HG03378 (cell line): ENCODE measurements around the gene SPRED2.

Source experiments
- ATAC-seq: cut with Tn5 transposase; IDR thresholded peaks from one replicate; pipeline ENCODE4 v1.9.1; 2021; ENCODE audit warnings: mild to moderate bottlenecking, moderate library complexity; ENCODE audit not compliant: unreplicated experiment

The SPRED2 gene

DNA sequence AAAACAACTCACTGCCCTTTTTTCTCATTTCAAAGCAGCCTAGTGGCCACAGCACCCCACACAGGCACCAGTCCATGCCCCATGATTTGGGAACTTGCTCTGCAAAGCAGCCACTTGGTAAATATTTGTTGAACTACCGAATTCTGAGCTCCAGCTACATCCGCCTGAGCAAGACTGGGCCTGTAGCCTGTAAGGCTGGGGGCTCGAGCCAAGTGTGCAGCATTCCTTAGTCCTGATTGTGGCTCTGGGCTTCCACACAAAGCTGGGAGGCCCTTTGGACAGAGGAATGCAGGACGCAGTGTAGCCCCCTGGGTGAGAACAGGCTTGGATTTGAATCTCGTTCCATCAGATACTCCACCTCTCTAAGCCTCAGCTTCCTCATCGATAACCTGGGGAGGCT, 116.3 kb downstream of the SPRED2 start:
- no peak for ATAC-seq

- ATAC-seq: no peak
Observed at GRCh38 chr2:65314801-65315441, 117.5 kb downstream of the SPRED2 start.

DNA sequence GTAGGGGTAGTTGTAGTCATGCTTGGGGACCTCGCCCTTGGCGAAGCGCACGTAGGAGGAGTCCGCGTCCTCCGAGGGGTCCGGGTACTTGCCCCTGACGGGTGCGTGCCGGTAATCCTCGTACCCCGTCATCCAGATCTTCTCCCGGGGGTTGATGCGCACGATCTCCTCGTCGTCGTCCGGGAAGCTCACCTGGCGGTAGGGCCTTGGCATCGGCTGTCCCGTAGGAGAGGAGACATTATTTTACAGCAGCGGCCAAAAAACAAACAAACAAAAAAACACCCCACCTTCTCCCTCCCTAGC, 118.5 kb downstream of the SPRED2 start:
- no peak for ATAC-seq

DNA sequence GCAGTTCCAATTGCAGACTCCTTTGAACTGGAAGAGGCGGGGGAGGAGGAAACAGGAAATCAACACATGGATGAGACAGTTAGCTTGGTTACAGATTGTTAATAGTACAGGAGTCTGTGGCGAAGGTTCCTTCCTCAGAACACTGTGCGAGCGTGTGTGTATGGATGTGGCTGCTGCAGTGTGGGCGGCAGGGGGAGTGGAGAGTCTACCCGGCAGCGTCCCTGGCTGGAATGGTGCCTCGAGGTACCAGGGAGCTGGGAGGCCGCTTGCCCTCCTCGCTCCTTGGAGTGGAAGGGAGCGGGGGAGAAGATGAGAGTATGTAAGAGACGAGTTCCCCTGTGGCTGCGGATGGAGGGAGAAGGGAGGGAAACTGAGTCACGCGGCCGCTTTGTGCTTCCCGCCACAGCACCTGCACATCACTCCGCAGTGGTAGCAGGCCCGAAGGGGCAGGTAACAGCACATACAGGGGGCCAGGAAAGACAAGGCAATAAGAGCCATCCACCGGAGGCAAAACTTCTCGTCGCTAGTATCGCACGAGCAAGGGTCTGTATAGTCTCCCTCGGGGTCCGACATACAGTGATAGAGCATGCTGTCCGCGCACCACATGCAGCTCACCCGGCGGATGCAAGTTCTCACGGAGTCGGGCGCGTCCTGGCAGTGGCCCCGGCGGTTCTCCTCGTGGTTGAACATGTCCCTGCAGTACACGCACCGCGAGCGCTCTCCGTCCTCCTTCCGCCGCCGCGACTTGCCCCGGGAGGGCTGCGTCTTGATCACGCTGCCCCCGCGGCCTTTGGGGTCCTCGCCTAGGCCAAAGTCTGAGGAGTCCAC, 119.1 kb downstream of the SPRED2 start:
- no peak for ATAC-seq

GRCh38 chr2:65311596-65311995, 120.8 kb downstream of the SPRED2 start:
- no peak for ATAC-seq

GRCh38 chr2:65311049-65311448, 121.3 kb downstream of the SPRED2 start:
- ATAC-seq: no peak

- no peak for ATAC-seq
Observed at GRCh38 chr2:65309699-65310098, 122.7 kb downstream of the SPRED2 start.

DNA sequence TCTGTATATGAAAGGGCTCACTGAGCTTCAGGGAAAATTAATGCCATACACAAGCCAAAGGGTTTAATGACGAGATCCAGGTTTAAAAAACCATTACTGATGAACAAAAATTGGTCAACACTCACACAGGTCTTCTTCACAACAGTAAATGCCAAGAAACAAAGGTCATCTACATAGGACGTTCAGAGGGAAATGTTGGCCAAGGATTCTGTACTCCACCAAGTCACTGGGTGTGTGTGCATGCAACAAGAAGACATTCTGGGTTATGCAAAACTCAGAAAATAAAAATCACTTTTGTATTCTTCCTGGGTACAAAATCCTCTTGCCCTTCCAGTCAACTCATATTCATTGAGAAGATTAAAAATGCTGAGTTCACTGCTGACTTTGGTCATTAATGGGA, 126.5 kb downstream of the SPRED2 start:
- ATAC-seq: no peak

DNA sequence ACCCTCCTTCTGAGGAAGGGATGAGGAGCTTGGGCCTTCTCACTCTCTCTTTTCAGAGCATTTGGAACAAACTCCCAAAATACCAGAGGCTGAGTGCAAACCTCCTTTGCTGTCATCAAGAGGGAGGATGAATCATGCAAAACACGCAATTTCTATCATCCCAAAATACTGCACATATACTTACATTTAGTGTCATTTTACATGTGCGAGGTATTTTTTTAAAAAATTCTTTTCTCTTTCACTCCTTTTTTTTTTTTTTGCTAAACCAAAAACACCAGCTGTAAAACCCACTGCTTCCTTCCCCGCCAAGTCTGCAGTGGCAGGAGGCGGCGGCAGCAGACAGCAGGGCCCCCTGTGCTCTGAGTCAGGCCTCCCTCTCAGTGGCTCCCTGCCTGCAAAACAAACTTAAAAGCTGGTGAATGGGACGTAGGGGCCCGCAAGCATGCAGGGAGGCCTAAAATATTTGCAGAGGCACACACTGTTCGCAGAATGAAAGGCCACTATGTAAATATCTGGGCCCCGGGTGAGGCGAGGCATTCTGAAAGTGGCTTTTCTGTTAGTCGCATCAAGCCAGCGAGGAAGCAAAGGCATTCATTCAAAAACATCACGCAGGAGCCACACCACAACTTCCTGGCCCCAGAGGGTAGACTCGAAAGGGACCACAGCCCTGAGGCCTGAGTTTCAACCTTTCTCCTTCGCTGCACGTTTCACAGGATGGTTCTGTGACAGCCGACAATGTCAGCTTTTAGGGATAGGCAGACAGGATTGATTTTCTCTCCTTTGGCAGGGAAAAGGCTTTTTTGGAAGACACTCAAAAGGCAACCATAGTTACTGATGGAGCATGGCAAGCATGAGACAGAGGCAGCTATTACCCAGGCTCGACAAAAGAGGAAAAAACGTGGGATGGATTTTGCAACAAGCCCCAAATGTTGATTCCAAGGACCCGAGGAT, 131.4 kb downstream of the SPRED2 start:
- peak; percentile 91 for ATAC-seq

DNA sequence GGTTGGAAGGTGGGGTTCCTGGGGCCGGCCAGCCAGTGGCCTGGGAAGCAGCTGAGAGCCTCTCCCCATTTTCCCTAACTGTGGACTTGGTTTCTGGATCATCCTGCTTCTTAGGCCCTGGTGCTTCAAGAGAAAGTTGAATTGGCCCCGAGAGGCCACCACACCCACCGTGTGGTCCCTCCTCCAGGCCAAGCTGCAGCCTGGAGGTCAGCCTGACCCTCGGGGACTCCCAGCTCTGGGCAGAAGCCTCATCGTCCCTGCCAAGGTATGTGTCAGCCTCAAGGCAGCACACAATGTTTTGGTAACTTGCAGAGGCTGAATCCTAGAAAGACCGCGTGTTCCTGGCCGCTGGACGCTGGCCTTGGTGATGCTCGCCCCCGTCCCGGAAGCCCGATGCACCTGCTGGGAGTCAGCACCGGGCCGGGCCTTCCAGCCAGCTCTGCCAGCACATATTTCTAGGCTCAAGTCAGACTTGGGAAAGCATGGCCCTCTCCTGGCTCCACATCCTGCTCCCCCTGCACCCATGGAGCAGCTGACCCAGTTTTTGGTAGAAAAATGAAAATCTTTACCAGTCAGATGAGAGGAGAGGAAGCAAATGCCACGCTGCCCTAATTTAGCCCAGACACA, 132.2 kb downstream of the SPRED2 start:
- no peak for ATAC-seq

DNA sequence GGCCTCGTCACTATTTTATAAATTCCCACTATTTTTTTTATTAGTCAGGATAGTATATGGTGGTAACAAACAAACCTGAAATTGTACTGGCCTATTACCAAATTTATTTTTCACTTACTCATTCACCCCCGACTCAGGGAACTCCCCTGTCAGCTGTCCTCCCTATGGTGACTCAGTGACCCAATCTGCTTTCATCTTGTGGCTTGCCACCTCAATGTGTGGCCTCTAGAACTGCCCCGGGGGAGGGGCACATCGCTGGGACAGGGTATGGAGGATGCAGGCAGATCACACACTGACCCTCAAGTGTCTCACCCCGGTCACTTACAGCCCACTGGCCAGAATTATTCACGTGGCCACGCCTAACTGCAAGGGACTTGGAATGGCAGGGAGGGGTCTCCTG, 133.2 kb downstream of the SPRED2 start:
- ATAC-seq: no peak

- no peak for ATAC-seq
Observed at GRCh38 chr2:65298089-65298488, 134.3 kb downstream of the SPRED2 start.

DNA sequence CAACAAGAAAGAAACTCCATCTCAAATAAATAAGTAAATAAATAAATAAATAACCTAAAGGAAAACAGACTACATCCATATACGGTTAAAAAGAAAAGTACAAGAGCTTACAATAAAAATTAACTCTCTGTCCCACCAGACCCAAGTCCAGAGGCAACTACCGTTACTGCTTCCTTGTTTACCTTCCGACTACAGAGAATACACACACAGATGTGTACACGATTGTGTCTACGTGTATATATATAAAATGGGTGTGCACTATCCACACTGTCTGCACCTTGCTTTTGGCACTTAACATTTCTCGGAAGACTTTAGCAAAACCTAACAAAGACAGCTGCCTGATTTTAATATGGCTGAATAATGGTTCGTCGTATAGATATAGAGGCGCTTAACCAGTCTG, 134.9 kb downstream of the SPRED2 start:
- no peak for ATAC-seq

DNA sequence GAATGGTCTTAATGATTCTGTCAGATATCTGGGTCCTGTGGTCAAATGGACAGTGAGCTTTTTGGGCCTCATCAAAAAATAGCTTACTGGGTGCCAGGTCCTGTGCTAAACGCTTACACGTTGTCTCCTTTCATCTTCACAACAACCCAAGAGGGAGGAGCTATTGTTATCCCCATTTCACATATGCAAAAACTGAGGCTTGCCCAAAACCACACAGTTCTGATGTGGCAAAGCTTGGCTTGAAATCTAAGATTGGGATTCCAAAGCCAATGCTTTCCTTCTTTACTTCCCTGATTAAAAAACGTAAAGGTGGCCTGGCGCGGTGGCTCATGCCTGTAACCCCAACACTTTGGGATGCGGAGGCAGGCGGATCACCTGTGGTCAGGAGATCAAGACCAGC, 135.4 kb downstream of the SPRED2 start:
- ATAC-seq: no peak

- no peak for ATAC-seq
Observed at GRCh38 chr2:65294701-65295100, 137.7 kb downstream of the SPRED2 start.

DNA sequence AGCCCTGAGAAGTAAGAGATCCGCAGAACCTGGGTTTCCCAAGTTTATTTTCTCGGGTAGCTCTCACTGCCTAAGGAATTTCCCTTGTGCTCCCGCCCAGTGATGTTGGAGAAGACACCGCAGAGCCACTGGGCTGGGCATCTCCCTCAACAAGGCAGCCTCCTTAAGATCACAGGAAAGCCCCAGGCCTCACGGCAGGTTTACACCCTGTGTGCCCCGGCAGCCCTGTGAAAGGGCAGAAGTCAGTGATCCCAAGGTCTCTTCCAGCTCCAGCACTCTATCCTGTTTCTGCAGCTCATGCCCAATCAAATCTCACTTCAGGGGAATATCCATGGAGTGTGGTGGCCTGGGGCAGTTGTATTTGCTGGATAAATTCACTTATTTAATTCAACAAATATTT, 138.3 kb downstream of the SPRED2 start:
- ATAC-seq: no peak

- no peak for ATAC-seq
Observed at GRCh38 chr2:65293376-65293775, 139.0 kb downstream of the SPRED2 start.

DNA sequence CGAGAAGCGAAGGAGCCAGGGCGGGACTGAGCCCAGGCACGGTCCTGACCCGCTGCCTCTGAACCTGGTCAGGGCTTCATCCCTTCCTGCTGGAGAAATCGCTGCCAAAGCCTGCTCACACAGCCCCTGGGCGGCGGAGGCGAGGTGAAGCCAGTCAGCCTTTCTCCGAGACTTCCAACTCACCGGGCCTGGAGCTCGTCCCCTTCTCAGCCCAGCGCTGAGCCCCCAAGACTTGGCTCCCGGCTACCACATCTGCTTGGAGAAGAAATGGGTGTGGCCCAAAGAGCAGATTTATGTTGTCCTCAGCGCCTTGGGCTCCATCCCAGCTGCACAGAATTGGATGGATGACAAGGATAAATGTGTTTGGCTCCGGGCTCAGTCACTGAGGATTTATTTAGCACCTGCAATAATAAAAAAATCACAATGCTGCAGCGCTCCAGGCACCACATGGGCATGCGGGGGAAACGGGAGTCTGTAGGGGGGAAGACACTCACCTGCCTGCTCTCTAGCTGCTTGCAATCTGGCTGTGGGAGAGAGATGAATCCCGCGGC, 139.9 kb downstream of the SPRED2 start:
- ATAC-seq: no peak

- ATAC-seq: no peak
Observed at GRCh38 chr2:65292106-65292400, 140.3 kb downstream of the SPRED2 start.

DNA sequence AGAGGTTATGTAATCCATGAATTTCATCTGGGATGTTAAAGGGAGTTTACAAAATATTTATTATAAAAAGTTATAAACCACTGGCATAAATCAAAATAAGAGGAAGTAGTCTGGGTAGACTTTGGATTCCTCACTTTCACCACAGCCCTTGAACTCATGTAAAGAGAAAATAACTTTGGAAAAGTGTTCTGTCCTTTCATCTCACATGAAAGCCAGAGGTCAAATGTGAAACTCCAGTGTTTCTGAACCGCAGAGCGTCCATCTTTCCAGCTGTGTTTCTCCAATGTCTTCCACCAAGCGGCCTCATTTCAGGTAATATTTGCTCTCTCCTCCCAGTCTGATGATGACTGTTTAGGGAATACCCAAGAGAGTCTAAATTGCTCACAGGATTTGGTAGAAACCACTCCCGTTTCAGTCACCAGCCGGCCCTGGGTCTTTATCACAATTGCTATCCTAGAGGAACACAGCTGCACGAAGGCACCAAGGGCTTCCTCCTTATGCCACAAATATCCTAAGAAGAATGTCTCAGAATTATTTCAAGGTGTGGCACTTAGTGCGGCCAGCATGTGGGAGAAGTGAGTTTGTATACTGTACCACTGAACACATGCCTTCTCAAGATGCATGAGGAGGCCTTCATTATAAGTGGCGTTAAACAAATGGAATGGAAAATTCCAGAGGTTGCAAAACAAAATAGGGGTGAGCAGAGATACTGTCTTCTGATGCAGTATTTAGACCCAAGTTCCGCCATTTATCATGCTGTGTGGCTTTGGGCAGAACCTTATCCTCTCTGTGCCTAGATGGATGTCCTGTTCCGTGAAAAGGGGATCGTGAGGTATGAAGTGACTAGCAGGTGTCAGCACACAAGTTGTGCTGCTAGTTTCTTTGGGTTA, 140.9 kb downstream of the SPRED2 start:
- no peak for ATAC-seq
